ENCODE data around the gene UNC5A.
A peak's percentile ranks its signal among the peaks of the same experiment; 100 is the strongest.

The UNC5A gene

GRCh38 chr5:176802116-176802784, 8.1 kb upstream of the UNC5A start:
- no peak overlapping the region for H3K27ac ChIP-seq (replicated peaks)
- DNase-seq (ENCODE audit: low read depth in 1 of 2, low spot score in 1 of 2) = no peak
- H3K4me3 ChIP-seq (replicated peaks; ENCODE audit: insufficient read depth, low read length) = no peak overlapping the region
- TF ChIP-seq SPI1 (IDR thresholded peaks at IDR 0.05; ENCODE audit: borderline replicate concordance, low read depth) = no peak
- H3K27me3 ChIP-seq (ENCODE audit: insufficient read depth, poor library complexity, severe bottlenecking) = no peaks in the 10 kb centered on the region

DNA sequence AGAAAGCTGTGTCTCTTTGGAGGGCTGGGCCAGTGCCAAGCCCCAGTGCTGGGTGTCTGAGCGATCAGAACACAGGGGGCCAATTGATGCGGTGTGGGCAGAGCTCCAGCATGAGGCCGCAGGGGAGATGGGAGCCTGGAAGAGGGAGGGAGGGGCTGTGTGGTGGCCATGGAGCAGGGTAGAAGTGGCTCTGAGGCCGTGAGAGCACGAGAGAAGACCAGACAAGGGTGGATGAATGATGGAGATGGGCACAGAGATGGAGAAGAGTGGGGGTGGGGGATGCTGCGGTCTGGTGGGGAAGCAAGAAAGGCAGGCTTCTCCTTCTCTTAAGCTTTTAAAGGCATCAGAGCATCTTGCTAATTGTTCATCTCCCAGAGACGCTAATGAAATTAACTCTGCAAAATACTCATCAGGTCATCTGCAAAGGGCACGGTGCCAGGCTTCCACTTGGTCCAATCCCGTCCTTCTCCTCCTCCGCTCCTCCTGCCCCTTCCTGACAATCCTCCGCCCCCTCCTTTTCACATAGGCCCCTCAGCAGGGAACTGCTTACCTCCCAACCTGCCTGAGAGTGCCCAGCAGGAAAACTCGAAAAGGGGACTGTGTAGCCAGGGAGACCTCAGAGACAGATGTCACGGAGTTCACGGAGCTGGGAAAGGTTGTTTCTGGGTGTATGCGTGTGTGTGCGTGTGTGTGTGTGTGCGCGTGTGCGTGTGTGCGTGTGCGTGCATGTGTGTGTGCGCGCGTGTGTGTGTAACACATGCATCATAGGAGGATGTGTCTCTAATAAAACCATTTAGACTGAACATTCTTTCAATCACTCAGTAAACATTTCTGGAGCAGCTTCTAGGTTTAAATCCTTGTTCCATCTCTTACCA, 7.1 kb upstream of the UNC5A start:
- no peak for DNase-seq (ENCODE audit: low read depth in 1 of 2, low spot score in 1 of 2)
- no peak overlapping the region for H3K4me3 ChIP-seq (replicated peaks; ENCODE audit: insufficient read depth, low read length)
- TF ChIP-seq SPI1 (IDR thresholded peaks at IDR 0.05; ENCODE audit: borderline replicate concordance, low read depth) (no peak), GABPA (IDR thresholded peaks at IDR 0.05; ENCODE audit: low read depth) (no peak), POLR2AphosphoS5 (IDR thresholded peaks at IDR 0.05; ENCODE audit: low read depth) (no peak)
- TF ChIP-seq, protein P1, sequence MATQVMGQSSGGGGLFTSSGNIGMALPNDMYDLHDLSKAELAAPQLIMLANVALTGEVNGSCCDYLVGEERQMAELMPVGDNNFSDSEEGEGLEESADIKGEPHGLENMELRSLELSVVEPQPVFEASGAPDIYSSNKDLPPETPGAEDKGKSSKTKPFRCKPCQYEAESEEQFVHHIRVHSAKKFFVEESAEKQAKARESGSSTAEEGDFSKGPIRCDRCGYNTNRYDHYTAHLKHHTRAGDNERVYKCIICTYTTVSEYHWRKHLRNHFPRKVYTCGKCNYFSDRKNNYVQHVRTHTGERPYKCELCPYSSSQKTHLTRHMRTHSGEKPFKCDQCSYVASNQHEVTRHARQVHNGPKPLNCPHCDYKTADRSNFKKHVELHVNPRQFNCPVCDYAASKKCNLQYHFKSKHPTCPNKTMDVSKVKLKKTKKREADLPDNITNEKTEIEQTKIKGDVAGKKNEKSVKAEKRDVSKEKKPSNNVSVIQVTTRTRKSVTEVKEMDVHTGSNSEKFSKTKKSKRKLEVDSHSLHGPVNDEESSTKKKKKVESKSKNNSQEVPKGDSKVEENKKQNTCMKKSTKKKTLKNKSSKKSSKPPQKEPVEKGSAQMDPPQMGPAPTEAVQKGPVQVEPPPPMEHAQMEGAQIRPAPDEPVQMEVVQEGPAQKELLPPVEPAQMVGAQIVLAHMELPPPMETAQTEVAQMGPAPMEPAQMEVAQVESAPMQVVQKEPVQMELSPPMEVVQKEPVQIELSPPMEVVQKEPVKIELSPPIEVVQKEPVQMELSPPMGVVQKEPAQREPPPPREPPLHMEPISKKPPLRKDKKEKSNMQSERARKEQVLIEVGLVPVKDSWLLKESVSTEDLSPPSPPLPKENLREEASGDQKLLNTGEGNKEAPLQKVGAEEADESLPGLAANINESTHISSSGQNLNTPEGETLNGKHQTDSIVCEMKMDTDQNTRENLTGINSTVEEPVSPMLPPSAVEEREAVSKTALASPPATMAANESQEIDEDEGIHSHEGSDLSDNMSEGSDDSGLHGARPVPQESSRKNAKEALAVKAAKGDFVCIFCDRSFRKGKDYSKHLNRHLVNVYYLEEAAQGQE (IDR thresholded peaks at IDR 0.05; ENCODE audit: insufficient replicate concordance, low read depth) = no peak
- TF ChIP-seq, protein P2, sequence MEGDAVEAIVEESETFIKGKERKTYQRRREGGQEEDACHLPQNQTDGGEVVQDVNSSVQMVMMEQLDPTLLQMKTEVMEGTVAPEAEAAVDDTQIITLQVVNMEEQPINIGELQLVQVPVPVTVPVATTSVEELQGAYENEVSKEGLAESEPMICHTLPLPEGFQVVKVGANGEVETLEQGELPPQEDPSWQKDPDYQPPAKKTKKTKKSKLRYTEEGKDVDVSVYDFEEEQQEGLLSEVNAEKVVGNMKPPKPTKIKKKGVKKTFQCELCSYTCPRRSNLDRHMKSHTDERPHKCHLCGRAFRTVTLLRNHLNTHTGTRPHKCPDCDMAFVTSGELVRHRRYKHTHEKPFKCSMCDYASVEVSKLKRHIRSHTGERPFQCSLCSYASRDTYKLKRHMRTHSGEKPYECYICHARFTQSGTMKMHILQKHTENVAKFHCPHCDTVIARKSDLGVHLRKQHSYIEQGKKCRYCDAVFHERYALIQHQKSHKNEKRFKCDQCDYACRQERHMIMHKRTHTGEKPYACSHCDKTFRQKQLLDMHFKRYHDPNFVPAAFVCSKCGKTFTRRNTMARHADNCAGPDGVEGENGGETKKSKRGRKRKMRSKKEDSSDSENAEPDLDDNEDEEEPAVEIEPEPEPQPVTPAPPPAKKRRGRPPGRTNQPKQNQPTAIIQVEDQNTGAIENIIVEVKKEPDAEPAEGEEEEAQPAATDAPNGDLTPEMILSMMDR (IDR thresholded peaks at IDR 0.05; ENCODE audit: insufficient read depth, low read length) = no peak
- no peaks in the 10 kb centered on the region for H3K27me3 ChIP-seq (ENCODE audit: insufficient read depth, poor library complexity, severe bottlenecking)
- H3K27ac ChIP-seq (replicated peaks) = no peak overlapping the region

DNA sequence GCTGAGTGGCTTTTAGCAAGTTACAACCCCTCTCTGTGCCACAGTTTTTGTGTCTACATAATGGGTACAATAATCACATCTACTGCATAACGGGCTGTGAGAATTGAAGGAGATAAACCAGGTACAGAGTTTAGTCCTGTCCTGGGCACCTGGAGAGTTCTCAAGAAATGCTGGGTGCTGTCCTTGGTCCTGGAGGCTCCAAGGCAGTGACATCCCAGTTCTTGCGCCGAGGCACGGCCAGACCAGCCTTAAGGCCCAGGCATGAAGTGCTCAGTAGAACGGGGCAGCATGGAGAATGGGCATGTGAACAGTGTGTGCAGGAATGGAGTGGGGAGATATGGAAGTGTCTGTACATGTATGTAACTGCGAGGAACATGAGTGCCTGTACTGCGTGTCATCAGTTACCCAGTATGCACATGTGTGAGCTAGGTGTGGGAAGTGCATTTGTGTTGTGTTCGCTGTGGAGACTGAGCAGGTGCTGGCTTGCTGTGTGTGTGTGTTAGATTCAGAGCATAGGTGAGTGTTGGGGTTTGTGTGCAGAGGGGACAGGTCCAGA, 6.3 kb upstream of the UNC5A start:
- peaks cover 6% of the 10 kb centered on the region for H3K27me3 ChIP-seq (ENCODE audit: insufficient read depth, poor library complexity, severe bottlenecking)
- DNase-seq (ENCODE audit: low read depth in 1 of 2, low spot score in 1 of 2) = no peak
- TF ChIP-seq, protein P1 (IDR thresholded peaks at IDR 0.05; ENCODE audit: insufficient replicate concordance, low read depth) = peak; percentile 98
- no peak for TF ChIP-seq GABPA (IDR thresholded peaks at IDR 0.05; ENCODE audit: low read depth)
- no peak overlapping the region for H3K4me3 ChIP-seq (replicated peaks; ENCODE audit: insufficient read depth, low read length)
- no peak overlapping the region for H3K27ac ChIP-seq (replicated peaks)

- H3K4me3 ChIP-seq (replicated peaks; ENCODE audit: insufficient read depth, low read length) = no peak overlapping the region
- no peak for TF ChIP-seq SPI1 (IDR thresholded peaks at IDR 0.05; ENCODE audit: borderline replicate concordance, low read depth)
- TF ChIP-seq, protein P1 (IDR thresholded peaks at IDR 0.05; ENCODE audit: insufficient replicate concordance, low read depth) = peak; percentile 94
- H3K27me3 ChIP-seq (ENCODE audit: insufficient read depth, poor library complexity, severe bottlenecking) = peaks cover 20% of the 10 kb centered on the region
- H3K27ac ChIP-seq (replicated peaks) = no peak overlapping the region
- no peak for DNase-seq (ENCODE audit: low read depth in 1 of 2, low spot score in 1 of 2)
Measured at GRCh38 chr5:176806137-176806536, 4.2 kb upstream of the UNC5A start.
